ENCODE results near the gene STXBP6.
"Not testable (repeated sequence)": the region's sequence is repeated elsewhere in the genome, so short reads cannot be mapped to it uniquely, and the experiment has no call there.

The STXBP6 gene

DNA sequence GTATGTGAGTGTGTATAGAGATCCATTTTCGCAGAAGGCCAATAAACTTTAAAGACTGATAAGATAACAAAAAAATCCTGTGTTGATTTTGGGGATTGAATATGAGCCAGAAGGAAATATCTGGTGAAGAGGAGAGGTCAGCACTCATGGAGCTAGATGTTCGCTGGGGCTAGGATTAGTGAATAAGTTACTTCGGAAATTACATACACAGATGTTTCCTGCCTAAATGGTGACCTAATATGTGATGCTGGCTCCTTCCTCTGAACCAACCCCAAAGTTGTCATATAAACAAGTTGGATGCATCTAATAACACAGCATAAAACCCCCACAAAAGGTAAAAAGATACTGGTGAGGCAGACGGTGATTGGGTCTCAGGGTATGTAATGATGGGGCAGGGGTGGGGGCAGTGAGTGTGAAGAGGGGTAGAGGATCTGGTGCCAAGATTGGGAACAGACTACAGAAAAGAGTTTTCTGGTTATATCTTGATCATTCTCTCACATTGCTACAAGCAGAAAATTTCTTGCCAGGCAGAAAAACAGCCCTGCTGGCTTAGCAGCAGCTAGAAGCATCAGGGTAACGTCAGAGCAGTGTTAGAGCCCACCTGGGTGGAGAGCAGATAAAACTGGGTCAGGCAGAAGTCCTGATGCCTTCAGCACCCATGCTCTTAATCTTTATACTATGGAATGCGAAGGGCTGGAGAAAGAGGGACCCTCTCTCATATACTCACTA lies 275.6 kb downstream of the STXBP6 start:
- H3K4me3 ChIP-seq (replicated peaks; ENCODE audit: insufficient read depth, low read length) = no peak overlapping the region
- H3K27me3 ChIP-seq (ENCODE audit: insufficient read depth, poor library complexity, severe bottlenecking) = no peaks in the 10 kb centered on the region
- TF ChIP-seq, protein P1, sequence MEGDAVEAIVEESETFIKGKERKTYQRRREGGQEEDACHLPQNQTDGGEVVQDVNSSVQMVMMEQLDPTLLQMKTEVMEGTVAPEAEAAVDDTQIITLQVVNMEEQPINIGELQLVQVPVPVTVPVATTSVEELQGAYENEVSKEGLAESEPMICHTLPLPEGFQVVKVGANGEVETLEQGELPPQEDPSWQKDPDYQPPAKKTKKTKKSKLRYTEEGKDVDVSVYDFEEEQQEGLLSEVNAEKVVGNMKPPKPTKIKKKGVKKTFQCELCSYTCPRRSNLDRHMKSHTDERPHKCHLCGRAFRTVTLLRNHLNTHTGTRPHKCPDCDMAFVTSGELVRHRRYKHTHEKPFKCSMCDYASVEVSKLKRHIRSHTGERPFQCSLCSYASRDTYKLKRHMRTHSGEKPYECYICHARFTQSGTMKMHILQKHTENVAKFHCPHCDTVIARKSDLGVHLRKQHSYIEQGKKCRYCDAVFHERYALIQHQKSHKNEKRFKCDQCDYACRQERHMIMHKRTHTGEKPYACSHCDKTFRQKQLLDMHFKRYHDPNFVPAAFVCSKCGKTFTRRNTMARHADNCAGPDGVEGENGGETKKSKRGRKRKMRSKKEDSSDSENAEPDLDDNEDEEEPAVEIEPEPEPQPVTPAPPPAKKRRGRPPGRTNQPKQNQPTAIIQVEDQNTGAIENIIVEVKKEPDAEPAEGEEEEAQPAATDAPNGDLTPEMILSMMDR (IDR thresholded peaks at IDR 0.05; ENCODE audit: insufficient read depth, low read length) = no peak
- TF ChIP-seq POLR2AphosphoS5 (IDR thresholded peaks at IDR 0.05; ENCODE audit: low read depth) = no peak
- no peak for TF ChIP-seq SPI1 (IDR thresholded peaks at IDR 0.05; ENCODE audit: borderline replicate concordance, low read depth)
- TF ChIP-seq GABPA (IDR thresholded peaks at IDR 0.05; ENCODE audit: low read depth) = no peak
- TF ChIP-seq, protein P2, sequence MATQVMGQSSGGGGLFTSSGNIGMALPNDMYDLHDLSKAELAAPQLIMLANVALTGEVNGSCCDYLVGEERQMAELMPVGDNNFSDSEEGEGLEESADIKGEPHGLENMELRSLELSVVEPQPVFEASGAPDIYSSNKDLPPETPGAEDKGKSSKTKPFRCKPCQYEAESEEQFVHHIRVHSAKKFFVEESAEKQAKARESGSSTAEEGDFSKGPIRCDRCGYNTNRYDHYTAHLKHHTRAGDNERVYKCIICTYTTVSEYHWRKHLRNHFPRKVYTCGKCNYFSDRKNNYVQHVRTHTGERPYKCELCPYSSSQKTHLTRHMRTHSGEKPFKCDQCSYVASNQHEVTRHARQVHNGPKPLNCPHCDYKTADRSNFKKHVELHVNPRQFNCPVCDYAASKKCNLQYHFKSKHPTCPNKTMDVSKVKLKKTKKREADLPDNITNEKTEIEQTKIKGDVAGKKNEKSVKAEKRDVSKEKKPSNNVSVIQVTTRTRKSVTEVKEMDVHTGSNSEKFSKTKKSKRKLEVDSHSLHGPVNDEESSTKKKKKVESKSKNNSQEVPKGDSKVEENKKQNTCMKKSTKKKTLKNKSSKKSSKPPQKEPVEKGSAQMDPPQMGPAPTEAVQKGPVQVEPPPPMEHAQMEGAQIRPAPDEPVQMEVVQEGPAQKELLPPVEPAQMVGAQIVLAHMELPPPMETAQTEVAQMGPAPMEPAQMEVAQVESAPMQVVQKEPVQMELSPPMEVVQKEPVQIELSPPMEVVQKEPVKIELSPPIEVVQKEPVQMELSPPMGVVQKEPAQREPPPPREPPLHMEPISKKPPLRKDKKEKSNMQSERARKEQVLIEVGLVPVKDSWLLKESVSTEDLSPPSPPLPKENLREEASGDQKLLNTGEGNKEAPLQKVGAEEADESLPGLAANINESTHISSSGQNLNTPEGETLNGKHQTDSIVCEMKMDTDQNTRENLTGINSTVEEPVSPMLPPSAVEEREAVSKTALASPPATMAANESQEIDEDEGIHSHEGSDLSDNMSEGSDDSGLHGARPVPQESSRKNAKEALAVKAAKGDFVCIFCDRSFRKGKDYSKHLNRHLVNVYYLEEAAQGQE (IDR thresholded peaks at IDR 0.05; ENCODE audit: insufficient replicate concordance, low read depth) = no peak
- H3K27ac ChIP-seq (replicated peaks) = no peak overlapping the region
- no peak for DNase-seq (ENCODE audit: low read depth in 1 of 2, low spot score in 1 of 2)

DNA sequence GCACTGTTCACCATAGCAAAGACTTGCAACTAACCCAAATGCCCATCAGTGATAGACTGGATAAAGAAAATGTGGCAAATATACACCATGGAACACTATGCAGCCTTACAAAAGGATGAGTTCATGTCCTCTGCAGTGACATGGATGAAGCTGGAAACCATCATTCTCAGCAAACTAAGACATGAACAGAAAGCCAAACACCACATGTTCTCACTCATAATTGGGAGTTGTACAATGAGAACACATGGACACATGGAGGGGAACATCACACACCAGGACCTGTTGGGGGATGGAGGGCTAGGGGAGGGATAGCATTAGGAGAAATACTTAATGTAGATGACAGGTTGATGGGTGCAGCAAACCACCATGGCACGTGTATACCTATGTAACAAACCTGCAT lies 276.4 kb downstream of the STXBP6 start:
- H3K27me3 ChIP-seq (ENCODE audit: insufficient read depth, poor library complexity, severe bottlenecking); DNase-seq (ENCODE audit: low read depth in 1 of 2, low spot score in 1 of 2); H3K27ac ChIP-seq (replicated peaks); H3K4me3 ChIP-seq (replicated peaks; ENCODE audit: insufficient read depth, low read length): not testable (repeated sequence)

DNA sequence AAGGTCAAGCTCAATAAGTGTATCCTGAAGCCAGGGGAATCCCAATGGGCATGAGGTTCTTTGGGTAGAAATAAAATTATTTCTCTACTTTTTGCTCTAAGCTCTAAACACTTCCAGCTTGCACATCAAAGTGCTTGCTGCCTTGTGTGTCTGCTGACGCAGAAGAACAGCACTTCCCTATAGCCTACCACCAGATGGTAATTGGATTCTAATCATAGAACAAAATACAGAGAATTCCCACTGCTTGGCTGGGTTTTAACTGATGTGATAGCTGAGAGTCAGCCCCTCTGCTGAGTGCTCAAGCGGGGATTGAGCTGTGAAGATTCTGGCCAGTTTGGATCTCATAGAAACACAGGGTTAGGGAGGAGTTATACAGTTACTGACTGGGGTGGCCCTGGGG lies 283.5 kb downstream of the STXBP6 start:
- Histone ChIP-seq H3K27me3 (ENCODE audit: insufficient read depth, poor library complexity, severe bottlenecking) (no peaks in the 10 kb centered on the region), H3K27ac (replicated peaks) (no peak overlapping the region), H3K4me3 (replicated peaks; ENCODE audit: insufficient read depth, low read length) (no peak overlapping the region)
- DNase-seq (ENCODE audit: low read depth in 1 of 2, low spot score in 1 of 2) = no peak
- TF ChIP-seq SPI1 (IDR thresholded peaks at IDR 0.05; ENCODE audit: borderline replicate concordance, low read depth) (no peak), POLR2AphosphoS5 (IDR thresholded peaks at IDR 0.05; ENCODE audit: low read depth) (no peak), GABPA (IDR thresholded peaks at IDR 0.05; ENCODE audit: low read depth) (no peak)
- TF ChIP-seq, protein P1 (IDR thresholded peaks at IDR 0.05; ENCODE audit: insufficient read depth, low read length) = no peak
- TF ChIP-seq, protein P2 (IDR thresholded peaks at IDR 0.05; ENCODE audit: insufficient replicate concordance, low read depth) = no peak

DNA sequence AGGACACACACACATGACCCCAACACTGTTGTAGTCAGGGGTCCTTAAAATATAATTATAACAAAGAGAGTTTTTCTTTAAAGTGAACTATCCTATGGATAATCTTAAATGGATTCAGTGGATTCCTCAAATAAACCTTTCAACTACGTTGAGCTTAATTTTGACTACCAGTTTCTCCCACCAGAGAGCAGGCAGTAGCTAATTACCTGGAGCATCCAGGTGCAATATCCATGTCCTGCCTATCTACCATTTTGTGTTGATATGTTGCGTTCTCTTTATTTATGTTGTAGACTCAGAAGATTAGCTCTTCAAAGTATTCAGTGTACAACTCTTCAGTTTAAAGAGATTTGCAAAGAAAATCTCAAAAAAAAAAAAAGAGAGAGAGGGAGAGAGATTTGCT lies 288.8 kb downstream of the STXBP6 start:
- H3K27ac ChIP-seq (replicated peaks) = no peak overlapping the region
- no peak for DNase-seq (ENCODE audit: low read depth in 1 of 2, low spot score in 1 of 2)
- no peak overlapping the region for H3K4me3 ChIP-seq (replicated peaks; ENCODE audit: insufficient read depth, low read length)
- H3K27me3 ChIP-seq (ENCODE audit: insufficient read depth, poor library complexity, severe bottlenecking) = no peaks in the 10 kb centered on the region
- TF ChIP-seq POLR2AphosphoS5 (IDR thresholded peaks at IDR 0.05; ENCODE audit: low read depth) = no peak
- TF ChIP-seq, protein P1 (IDR thresholded peaks at IDR 0.05; ENCODE audit: insufficient read depth, low read length) = no peak
- TF ChIP-seq, protein P2 (IDR thresholded peaks at IDR 0.05; ENCODE audit: insufficient replicate concordance, low read depth) = no peak
- no peak for TF ChIP-seq GABPA (IDR thresholded peaks at IDR 0.05; ENCODE audit: low read depth)
- TF ChIP-seq SPI1 (IDR thresholded peaks at IDR 0.05; ENCODE audit: borderline replicate concordance, low read depth) = no peak
